HPDE6-E6E7 (cell line): ENCODE measurements around the gene C10orf95.

Experiments
- DNase-seq: peaks from one replicate; pipeline ENCODE4 v3.0.0; 2011; ENCODE audit warnings: missing footprints; ENCODE audit errors: extremely low spot score

The C10orf95 gene

GRCh38 chr10:102416283-102416682 is 35.1 kb downstream of the C10orf95 start:
- DNase-seq = no peak

- DNase-seq = no peak
Observed at GRCh38 chr10:102414749-102415148, 36.6 kb downstream of the C10orf95 start.

DNA sequence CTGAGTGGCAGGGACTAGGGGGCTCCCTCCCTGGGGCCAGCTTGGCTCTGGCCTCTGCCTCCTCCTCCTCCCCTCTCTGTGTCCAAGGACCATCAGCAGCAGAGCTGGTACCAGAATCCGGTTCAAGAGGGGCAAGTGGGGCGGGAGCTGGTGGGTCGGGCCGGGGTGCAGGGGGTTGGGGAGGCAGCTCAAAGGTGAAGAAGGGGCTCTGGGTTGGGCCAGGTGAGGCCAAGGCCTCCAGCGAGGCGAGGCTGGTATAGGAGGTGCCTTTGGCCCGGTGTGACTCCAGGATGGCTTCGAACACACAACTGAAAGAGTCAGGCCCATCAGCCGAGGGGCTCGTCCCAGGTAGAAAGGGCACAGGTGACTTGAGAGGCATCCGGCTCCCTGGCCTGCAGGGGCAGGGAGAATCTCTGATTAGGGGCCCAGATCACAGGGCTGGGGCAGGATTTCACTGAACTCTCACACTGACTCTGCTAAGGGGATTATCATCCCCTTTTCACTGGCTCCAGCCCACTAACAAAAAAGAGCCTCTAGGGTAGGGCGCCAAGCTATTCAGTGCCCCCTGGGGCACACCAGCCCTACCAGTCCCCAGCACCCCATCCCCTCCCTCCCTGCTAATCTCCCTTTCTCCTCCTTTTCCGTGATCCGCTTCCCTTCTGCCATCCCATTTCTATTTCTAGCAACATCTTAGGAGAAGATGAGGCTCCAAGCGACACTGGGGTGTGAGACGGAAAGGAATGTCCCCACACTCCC is 37.4 kb downstream of the C10orf95 start:
- DNase-seq = no peak

- no peak for DNase-seq
Observed at GRCh38 chr10:102413053-102413705, 38.2 kb downstream of the C10orf95 start.

GRCh38 chr10:102412293-102412692 is 39.0 kb downstream of the C10orf95 start:
- no peak for DNase-seq

GRCh38 chr10:102411341-102412255 is 39.7 kb downstream of the C10orf95 start:
- no peak for DNase-seq

- DNase-seq = no peak
Observed at GRCh38 chr10:102410429-102411073, 40.8 kb downstream of the C10orf95 start.

- no peak for DNase-seq
Observed at GRCh38 chr10:102409604-102410428, 41.5 kb downstream of the C10orf95 start.

DNA sequence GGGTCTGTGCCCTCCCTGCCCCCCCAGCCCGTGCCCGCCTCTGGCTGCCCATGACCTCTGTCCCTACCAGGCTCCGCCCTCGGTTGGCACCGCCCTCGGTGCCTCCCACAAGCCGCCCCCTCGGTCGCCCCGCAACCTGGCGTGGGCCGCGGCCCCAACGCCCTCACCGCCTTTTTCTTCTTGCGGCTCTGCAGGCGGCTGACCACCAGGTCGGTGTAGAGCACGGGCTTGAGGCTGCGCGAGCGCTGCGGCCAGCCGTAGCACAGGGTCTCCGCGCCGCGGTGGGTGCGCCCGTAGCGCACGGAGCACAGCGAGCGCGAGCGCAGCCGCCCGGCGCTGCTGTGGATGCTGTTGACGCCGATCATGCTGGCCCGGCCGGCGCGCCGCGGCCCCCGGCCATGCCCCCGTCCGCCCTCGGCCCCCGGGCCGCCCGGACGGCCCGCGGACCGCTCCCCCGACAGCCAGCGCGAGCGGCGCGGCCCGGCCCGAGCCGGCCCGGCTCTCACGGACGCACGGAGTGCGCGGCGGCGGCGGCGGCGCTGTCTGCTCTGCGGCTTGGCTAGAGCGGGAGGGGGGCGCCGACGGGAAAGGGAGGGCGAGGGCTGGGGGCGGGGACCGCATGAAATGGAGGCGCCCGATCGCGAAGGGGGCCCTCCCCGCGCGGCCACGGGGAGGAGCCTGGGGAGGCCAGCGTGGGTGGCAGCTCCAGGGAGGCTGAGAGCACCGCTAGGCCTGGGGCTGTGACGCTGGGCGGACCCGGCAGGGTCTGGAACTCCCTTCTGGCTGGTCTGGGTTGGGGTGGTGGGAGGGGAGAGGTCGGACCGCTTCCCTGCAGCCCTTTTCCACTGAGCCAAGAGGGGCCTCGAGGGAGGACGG is 42.4 kb downstream of the C10orf95 start:
- no peak for DNase-seq

- DNase-seq = no peak
Observed at GRCh38 chr10:102408131-102408727, 43.1 kb downstream of the C10orf95 start.

DNA sequence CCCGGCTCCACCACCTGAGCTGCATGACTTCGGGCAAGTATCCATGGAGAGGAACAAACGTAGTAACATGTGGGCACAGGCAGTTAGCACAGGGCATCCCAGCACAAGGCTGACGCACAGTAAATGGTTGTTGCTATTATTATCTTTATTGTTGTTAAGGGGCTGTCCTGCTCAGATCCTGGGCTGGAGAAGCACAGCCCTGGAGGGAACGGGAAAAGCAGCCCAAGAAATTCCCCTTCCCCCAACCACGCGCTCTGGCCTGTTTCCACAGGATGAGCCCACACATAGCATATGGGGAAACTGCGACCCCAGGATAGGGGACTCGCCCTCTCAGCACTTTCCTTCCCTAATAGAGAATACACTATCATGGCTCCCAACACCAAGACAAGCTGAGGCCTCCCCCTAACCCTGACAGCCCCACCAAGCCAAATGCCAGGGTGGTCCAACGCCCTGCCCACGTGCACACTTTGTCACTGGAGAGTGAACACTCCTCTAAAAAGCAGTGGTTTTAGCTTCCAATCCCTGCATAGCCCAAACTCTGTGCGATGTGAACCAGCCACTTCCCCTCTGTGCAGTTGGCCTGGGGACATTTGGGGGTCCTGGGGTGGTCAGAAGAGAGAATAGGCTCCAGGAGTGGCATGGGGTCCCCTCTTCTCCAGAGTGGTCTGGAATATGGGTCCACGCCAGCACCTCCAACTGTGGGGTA is 43.8 kb downstream of the C10orf95 start:
- DNase-seq = no peak

DNA sequence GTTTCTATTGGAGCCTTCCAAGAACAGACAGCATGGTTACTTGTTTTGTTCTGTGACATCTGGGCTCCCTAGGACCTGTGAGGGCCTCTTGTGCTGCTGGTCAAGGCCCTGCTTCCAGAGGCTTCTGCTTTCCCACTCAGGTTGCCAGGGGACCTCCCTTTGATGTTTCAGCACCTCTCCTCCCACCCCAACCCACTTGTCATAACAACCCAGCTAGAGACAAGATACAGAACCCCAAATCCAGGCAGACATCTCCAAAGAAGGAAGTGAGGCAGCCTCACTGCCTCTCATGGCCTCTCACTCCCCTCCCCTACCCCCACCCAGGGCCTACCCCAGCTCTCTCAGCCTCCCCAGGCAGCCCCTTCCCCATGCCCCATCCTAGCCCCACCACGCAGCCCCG is 44.5 kb downstream of the C10orf95 start:
- no peak for DNase-seq

- no peak for DNase-seq
Observed at GRCh38 chr10:102405632-102406031, 45.7 kb downstream of the C10orf95 start.

- no peak for DNase-seq
Observed at GRCh38 chr10:102405108-102405571, 46.2 kb downstream of the C10orf95 start.

- no peak for DNase-seq
Observed at GRCh38 chr10:102404361-102405107, 46.8 kb downstream of the C10orf95 start.

DNA sequence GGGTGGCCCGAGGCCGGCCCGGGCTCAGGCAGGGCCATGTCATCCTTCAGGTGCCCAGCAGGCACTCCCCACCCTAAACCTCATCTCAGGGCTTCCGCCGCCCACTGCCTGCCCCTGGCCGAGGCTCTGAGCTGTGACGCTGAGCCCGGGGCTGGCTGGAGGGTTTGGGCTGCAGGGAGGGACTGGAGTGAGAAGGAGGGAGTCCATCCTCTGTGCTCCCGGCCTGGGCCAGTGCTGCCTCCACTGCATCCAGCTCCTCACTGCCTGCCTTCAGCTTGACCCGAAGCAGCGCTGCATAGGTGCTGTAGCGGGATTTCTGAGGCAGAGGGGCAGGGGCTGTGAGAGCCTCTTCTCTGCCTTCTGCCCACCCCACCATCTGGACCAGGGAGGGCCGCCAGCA is 48.2 kb downstream of the C10orf95 start:
- no peak for DNase-seq

GRCh38 chr10:102402512-102402896 is 48.8 kb downstream of the C10orf95 start:
- DNase-seq = no peak
